NCI-H1048 (cell line): ENCODE data around the gene WNK2.
"Not testable (repeated sequence)": the region's sequence is repeated elsewhere in the genome, so short reads cannot be mapped to it uniquely, and the experiment has no call there.

Experiments
- DNase-seq: peaks from one replicate; lab custom pipeline; 2025; lab: John Stamatoyannopoulos, UW

The WNK2 gene

DNA sequence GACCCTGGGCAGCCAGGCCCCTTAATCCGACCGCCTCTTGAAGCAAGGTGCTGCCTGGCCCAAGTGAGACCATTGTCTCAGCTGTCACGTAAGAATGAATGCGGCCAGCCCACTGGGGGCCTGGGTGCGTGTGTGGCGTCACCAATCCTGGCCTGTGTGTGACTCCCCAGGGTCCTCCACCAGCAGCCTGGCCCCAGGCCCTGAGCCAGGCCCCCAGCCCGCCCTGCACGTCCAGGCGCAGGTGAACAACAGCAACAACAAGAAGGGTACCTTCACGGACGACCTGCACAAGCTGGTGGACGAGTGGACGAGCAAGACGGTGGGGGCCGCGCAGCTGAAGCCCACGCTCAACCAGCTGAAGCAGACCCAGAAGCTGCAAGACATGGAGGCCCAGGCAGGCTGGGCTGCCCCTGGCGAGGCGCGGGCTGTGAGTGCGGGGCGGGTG, 124.2 kb downstream of the WNK2 start:
- no peak for DNase-seq

- no peak for DNase-seq
Measured at GRCh38 chr9:93308676-93309075, 124.7 kb downstream of the WNK2 start.

DNA sequence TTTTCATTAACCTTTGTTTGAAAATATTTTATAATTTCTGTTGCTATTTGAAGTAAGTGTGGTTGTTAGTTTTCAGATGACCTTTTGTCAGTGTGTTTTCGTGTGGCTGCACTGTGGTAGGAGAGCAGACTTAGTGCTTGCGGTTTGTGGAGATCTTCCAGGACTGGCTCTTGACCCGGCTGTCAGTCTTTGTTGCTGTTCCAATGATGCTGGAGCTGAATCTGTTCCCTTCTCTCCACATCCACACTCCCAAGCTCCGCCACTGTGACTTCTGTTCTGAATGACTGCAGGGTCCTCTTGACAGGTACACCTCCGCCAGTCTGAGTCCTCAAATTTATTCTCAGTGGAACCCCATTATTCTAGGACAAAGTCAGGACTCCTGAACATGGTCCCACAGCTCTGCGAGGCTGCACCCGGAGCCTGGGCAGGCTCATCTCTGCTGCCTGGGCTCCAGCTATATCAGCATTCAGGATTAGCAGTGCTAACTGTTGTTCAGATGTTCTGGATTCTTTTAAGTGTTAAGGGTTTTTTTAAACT, 126.0 kb downstream of the WNK2 start:
- DNase-seq: no peak

GRCh38 chr9:93315118-93315517, 131.2 kb downstream of the WNK2 start:
- DNase-seq: no peak

- no peak for DNase-seq
Measured at GRCh38 chr9:93315960-93316359, 132.0 kb downstream of the WNK2 start.

DNA sequence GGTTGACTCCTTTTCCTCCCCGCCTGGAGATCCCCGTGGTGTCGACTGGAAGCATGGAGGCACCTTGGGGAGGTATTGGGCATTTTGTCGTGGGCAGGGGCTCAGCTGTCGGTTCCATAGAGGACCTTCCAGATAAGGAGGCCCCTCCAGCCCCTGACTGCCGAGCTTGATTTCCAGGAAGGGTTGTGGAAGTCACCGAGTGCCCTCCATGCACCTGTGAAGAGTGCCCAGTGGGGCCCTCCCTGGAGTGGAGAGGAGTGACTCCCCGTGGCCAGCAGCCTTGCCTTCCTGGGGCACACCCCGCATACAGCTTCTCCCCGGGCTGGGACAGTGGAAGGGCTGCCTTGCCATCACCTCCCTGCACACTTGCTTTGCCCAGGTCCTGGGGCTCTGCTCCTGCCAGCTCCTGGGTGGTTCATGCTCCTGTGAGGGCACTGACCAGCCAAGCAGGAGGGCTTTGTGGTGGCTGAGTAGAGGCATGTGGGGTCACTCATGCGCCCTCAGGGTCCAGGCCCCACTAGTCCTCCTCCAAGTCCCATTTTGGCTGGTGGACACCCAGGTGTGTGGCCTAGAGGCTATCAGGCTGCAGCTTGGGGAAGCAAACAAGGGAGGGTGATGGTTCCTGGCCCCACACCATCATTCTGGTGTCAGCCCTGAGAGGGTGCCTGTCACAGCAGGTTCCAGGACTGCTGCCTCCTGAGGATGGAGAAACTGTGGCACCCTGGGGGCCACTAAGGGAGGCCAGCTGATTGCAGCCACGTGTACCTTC, 133.0 kb downstream of the WNK2 start:
- DNase-seq: no peak

DNA sequence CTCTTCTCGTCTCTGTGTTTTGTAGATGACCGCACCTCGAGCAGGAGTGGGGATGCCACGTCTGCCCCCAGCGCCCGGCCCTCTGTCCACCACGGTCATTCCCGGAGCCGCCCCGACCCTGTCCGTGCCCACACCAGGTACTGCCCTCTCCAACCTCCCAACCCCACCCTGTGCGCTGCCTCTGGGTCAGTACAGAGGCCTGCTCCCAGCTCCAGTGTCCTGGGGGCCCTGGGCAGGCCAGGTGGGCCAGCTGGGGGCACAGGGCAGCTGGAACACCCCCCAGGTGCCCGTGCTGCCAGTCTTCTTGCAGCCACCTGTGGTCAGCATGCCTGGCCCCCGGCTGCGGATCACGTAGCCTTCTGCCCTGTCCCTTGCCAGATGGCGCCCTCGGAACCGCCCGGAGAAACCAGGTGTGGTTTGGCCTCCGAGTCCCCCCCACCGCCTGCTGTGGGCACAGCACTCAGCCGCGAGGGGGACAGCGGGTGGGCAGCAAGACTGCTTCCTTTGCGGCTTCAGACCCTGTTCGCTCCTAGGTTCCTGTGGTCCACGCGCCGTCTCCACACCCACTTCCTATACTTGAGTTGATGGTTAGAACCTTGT, 133.7 kb downstream of the WNK2 start:
- DNase-seq: no peak

- DNase-seq: no peak
Measured at GRCh38 chr9:93318480-93318879, 134.5 kb downstream of the WNK2 start.

- DNase-seq: no peak
Measured at GRCh38 chr9:93319301-93319991, 135.5 kb downstream of the WNK2 start.

DNA sequence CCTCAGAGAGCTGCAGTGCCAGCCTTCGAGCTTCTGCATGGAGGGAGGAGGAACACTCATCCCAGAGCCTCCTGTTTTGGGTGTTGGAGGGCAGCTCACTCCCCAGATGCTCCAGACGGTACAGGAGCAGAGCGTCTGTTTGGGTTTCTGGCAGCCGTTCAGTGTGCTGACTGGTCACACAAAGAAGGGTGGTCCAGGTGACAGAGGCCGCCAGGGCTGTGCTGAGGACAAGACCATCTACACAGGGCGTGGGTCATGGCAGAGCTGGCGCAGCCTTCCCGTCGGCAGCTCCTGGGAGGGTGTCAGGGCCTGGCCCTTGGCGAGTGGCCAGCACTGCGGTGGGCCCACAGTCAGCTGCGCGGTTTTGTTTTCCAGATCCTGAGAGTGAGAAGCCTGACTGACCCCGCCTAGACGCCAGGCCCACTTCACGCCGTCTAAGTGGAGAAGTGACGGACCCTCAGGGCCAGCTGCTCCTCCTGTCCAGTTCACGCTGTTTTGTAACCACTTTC, 136.1 kb downstream of the WNK2 start:
- no peak for DNase-seq

- no peak for DNase-seq
Measured at GRCh38 chr9:93320591-93321219, 136.8 kb downstream of the WNK2 start.

- DNase-seq: no peak
Measured at GRCh38 chr9:93321220-93321610, 137.3 kb downstream of the WNK2 start.

DNA sequence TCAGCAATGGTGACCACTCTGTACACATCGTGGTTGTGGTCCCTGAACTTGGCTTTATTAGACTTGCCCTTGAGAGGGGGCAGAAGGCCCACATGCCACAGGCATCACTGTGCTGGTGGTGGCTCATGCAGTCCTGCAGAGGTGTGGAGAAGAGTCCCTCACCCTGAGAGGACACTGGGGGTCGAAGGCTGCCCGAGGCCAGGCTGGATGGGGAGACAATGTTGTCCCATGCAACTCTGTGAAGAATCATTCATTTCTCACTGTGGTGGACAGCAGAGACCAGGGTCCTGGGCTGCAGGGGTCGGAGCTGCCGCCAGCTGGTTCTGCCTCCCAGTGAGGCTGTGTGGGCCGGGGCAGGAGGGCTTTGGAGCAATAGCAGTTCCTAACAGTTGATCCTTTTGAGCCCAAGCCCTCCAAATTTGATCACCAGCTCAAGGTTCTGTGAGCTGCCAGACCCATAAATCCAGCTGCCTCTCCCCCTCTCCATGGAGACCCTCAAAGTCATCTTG, 139.6 kb downstream of the WNK2 start:
- not testable (repeated sequence) for DNase-seq

- DNase-seq: no peak
Measured at GRCh38 chr9:93324191-93324834, 140.4 kb downstream of the WNK2 start.

GRCh38 chr9:93325307-93326035, 141.5 kb downstream of the WNK2 start:
- DNase-seq: no peak

DNA sequence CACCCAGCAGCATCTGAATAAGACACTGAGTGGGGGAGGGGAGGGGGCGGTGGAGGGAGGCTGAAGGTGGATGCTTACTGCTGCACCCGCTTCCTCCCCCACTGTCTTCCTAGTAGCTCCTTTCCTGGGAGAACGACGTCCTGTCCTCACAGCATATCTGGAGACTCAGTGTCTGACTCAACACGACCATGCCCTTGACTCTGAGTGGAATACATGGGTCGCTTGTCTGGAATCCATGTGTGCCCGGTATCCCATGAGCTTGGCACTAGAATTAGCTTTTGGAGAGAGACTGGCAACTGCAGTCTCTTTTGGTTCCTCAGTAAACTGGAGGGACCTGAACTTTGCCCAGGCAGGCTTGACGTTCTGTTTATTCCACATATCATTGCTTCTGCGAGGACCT, 142.1 kb downstream of the WNK2 start:
- DNase-seq: no peak

GRCh38 chr9:93326654-93327053, 142.7 kb downstream of the WNK2 start:
- DNase-seq: no peak

- DNase-seq: no peak
Measured at GRCh38 chr9:93329629-93330280, 145.8 kb downstream of the WNK2 start.

DNA sequence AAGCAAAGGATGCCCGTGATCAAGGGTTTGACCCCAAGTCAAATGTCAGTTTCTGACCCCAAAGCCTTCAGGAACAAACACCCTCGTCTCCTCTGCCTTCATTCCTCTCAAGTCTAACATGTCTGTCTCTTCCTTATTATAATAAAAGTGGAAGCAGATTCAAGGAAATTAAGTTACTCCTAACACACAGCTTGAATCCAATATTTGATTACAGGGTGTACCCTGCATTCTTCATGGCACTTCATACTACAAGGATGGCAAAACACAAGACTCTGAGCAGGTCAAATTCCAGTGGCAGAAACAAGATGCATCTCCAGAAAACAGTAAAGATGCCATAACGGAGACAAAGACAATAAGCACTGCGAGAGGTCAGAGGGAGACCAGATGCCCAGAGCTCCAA, 148.4 kb downstream of the WNK2 start:
- no peak for DNase-seq

GRCh38 chr9:93336720-93337119, 152.8 kb downstream of the WNK2 start:
- no peak for DNase-seq
